Adipocyte (in vitro differentiated cells): ENCODE data around the gene RIPOR3.

Experiments
- DNase-seq: peaks from one replicate; pipeline ENCODE4 v3.0.0-alpha.2; 2015; ENCODE audit warnings: low read depth
- H3K27me3 ChIP-seq: replicated peaks from 2 replicates; pipeline ENCODE4 v1.7.0; 2013; ENCODE audit warnings: mild to moderate bottlenecking, low read length, moderate library complexity; ENCODE audit not compliant: control insufficient read depth, insufficient read depth
- H3K36me3 ChIP-seq: 2 replicates; pipeline ENCODE4 v1.7.0; 2013; ENCODE audit warnings: low read length, mild to moderate bottlenecking, moderate library complexity; ENCODE audit not compliant: control insufficient read depth, insufficient read depth, severe bottlenecking
- H3K4me1 ChIP-seq: 2 replicates; pipeline ENCODE4 v1.7.0; 2013; ENCODE audit warnings: mild to moderate bottlenecking, low read length, moderate library complexity; ENCODE audit not compliant: control insufficient read depth, insufficient read depth
- H3K4me3 ChIP-seq: 2 replicates; pipeline ENCODE4 v1.7.0; 2013; ENCODE audit warnings: mild to moderate bottlenecking, low read length, moderate library complexity
- H3K9ac ChIP-seq: 2 replicates; pipeline ENCODE4 v1.7.0; 2013; ENCODE audit warnings: mild to moderate bottlenecking, low read length, moderate library complexity
- H3K9me3 ChIP-seq: 2 replicates; pipeline ENCODE4 v1.7.0; 2013; ENCODE audit warnings: mild to moderate bottlenecking, low read length, moderate library complexity; ENCODE audit not compliant: control insufficient read depth

The RIPOR3 gene

GRCh38 chr20:50728981-50729874 is 37.9 kb upstream of the RIPOR3 start:
- no peaks in the 10 kb centered on the region for H3K9me3 ChIP-seq
- no peak for DNase-seq
- no peak overlapping the region for H3K4me3 ChIP-seq
- H3K36me3 ChIP-seq = no peaks in the 10 kb centered on the region
- no peaks in the 10 kb centered on the region for H3K27me3 ChIP-seq
- H3K4me1 ChIP-seq = peaks cover 68% of the 10 kb centered on the region
- H3K9ac ChIP-seq = peak overlapping the region; percentile 67

DNA sequence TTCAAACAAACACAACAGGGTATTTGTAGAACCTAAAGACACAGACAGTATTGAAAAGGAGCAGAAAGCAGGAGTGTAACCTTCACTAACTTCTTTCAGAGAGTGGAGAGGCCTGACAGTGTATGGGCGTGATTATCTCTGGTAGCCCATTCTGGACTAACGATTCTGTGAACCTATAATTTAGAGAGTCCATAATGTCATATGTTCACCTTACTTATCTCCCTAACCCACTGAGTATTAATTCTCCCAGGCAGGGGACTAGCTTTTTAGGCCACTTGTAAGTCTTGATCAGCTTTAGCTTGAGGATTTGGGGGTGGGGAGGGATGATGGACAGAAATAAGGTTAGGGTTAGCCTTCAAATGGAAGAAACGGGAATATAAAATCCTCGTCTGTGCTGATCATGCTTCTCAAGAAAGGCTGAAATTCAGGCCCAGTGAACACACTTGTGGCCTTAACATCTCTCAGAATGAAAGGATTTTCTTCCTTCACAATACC is 37.2 kb upstream of the RIPOR3 start:
- Histone ChIP-seq H3K9ac (peak overlapping the region; percentile 67), H3K27me3 (no peaks in the 10 kb centered on the region), H3K9me3 (no peaks in the 10 kb centered on the region), H3K4me1 (peaks cover 69% of the 10 kb centered on the region), H3K4me3 (no peak overlapping the region), H3K36me3 (no peaks in the 10 kb centered on the region)
- DNase-seq = no peak

DNA sequence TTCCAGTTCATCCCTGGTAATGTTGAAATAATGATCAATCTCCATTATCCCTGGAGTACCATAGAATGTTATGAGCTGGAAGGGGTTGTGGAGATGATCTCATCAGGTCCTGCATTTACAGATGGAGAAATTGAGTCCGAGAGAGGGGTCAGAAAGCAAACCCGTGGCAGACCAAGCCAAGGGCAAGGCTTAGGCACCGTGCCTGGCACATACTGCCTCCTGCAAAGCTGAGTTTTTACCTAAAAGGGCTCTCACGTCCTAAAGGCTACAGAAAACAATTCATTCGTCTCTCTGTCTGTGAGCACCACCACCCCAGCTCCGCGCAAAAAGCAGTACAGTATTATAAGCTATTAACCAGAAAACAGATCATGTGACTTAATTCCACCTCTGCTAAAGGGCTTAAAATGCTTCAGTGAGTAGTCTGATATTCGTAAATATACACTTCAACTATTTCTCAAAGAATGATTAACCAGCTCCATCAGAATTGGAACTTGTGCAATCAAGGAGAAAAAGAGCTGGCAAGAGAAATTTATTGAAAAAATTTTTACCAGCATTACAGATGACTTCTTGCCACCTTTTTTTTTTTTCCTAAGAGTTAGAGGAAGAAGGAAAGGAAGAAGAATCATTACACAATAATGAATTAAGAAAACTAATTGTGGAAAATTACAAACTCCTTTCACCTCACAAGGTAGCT is 36.6 kb upstream of the RIPOR3 start:
- peak overlapping the region; percentile 67 for H3K9ac ChIP-seq
- H3K36me3 ChIP-seq = no peaks in the 10 kb centered on the region
- peak overlapping the region; percentile 58 for H3K4me3 ChIP-seq
- H3K4me1 ChIP-seq = peaks cover 66% of the 10 kb centered on the region
- DNase-seq = no peak
- H3K27me3 ChIP-seq = no peaks in the 10 kb centered on the region
- no peaks in the 10 kb centered on the region for H3K9me3 ChIP-seq

GRCh38 chr20:50726955-50727791 is 35.8 kb upstream of the RIPOR3 start:
- Histone ChIP-seq H3K4me3 (peak overlapping the region; percentile 58), H3K9me3 (no peaks in the 10 kb centered on the region), H3K9ac (peak overlapping the region; percentile 67), H3K36me3 (no peaks in the 10 kb centered on the region), H3K4me1 (peaks cover 69% of the 10 kb centered on the region), H3K27me3 (no peaks in the 10 kb centered on the region)
- DNase-seq = no peak

GRCh38 chr20:50725724-50726005 is 34.3 kb upstream of the RIPOR3 start:
- Histone ChIP-seq H3K36me3 (no peaks in the 10 kb centered on the region), H3K9ac (peak overlapping the region; percentile 72), H3K27me3 (no peaks in the 10 kb centered on the region), H3K4me3 (no peak overlapping the region), H3K4me1 (peaks cover 75% of the 10 kb centered on the region), H3K9me3 (no peaks in the 10 kb centered on the region)
- DNase-seq = no peak

DNA sequence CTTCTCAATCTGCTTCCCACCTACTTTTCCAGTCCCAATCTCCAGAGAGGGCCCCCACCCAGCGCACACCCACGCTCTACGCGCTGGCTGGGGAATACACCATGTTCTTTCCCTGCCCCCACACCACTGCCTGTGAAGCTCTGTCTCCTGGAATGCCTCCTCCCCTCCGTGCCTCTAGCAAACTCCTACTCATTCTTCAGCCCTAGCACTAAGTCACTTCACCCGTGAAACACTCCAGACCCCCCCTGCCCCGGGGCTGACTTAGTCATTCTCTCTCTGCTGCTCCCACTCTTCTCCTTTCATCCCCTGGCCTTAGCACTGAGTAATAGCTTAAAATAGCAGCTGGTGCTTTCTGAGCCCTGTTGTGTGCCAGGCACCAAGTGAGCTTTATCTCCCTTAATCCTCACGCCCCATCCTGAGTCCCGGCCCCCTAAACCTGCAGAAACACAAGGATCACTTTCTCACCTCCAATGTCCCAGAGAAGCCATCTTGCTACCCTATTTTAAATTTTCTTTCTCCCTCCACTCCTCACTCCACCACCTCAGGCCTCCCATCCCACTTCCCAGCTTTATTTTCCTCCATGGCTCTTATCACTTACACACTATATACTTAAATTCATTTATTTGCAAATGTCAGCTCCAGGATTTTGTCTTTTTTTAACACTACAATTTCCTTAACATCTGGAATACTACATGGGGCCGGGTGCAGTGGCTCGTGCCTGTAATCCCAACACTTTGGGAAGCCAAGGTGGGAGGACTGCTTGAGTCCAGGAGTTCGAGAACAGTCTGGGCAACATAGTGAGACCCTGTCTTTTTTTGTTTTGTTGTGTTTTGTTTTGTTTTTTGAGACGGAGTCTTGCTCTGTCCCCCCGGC is 33.7 kb upstream of the RIPOR3 start:
- no peak overlapping the region for H3K4me3 ChIP-seq
- peak; percentile 96 for DNase-seq

GRCh38 chr20:50724112-50724725 is 32.9 kb upstream of the RIPOR3 start:
- no peaks in the 10 kb centered on the region for H3K9me3 ChIP-seq
- DNase-seq = no peak
- H3K4me3 ChIP-seq = no peak overlapping the region

More for the DNA sequence above, 33.7 kb upstream of the RIPOR3 start:
- no peaks in the 10 kb centered on the region for H3K36me3 ChIP-seq
- peak overlapping the region; percentile 72 for H3K9ac ChIP-seq
- no peaks in the 10 kb centered on the region for H3K27me3 ChIP-seq
- peaks cover 70% of the 10 kb centered on the region for H3K4me1 ChIP-seq
- no peaks in the 10 kb centered on the region for H3K9me3 ChIP-seq

DNA sequence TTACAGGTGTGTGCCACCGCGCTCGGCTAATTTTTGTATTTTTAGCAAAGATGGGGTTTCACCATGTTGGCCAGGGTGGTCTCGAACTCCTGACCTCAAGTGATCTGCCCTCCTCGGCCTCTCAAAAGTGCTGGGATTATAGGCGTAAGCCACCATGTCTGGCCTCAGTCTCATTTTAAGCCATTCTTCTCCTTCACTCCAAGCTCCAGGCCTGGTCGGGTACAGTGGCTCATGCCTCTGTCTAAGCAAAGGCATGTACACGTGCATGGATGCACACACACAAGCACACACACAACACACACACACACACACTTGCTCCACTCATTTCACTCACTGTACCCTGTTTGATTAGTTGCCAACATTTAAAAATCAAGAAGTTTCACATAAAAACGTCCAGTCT is 32.3 kb upstream of the RIPOR3 start:
- peaks cover 60% of the 10 kb centered on the region for H3K4me1 ChIP-seq

More at GRCh38 chr20:50724112-50724725, 32.9 kb upstream of the RIPOR3 start:
- Histone ChIP-seq H3K9ac (peak overlapping the region; percentile 72), H3K4me1 (peaks cover 61% of the 10 kb centered on the region), H3K36me3 (no peaks in the 10 kb centered on the region), H3K27me3 (no peaks in the 10 kb centered on the region)

GRCh38 chr20:50722424-50723155 is 31.2 kb upstream of the RIPOR3 start:
- no peaks in the 10 kb centered on the region for H3K9me3 ChIP-seq
- DNase-seq = no peak
- H3K36me3 ChIP-seq = no peaks in the 10 kb centered on the region
- H3K4me1 ChIP-seq = peaks cover 58% of the 10 kb centered on the region
- H3K4me3 ChIP-seq = no peak overlapping the region
- peak overlapping the region; percentile 64 for H3K9ac ChIP-seq
- no peaks in the 10 kb centered on the region for H3K27me3 ChIP-seq

More for the DNA sequence above, 32.3 kb upstream of the RIPOR3 start:
- H3K9ac ChIP-seq = no peak overlapping the region
- H3K4me3 ChIP-seq = no peak overlapping the region
- H3K36me3 ChIP-seq = no peaks in the 10 kb centered on the region
- no peak for DNase-seq
- H3K27me3 ChIP-seq = no peaks in the 10 kb centered on the region
- H3K9me3 ChIP-seq = no peaks in the 10 kb centered on the region
